AG09309 (cell line): ENCODE results near the gene PTCH1.

Experiments
- DNase-seq: peaks from one replicate; pipeline ENCODE4 v3.0.0-alpha.2; 2010; ENCODE audit warnings: low read depth
- H3K4me3 ChIP-seq: 2 replicates; pipeline ENCODE4 v1.5.1; 2011; ENCODE audit warnings: mild to moderate bottlenecking, low read depth, low read length, moderate library complexity; ENCODE audit not compliant: control insufficient read depth
- TF ChIP-seq, protein P1 (sequence below): IDR thresholded peaks from 2 replicates; pipeline ENCODE4 v1.5.1; 2011; ENCODE audit warnings: mild to moderate bottlenecking, low read depth, low read length, inconsistent platforms; ENCODE audit not compliant: insufficient read depth, control insufficient read depth; ENCODE audit errors: missing control alignments

Gene PTCH1

DNA sequence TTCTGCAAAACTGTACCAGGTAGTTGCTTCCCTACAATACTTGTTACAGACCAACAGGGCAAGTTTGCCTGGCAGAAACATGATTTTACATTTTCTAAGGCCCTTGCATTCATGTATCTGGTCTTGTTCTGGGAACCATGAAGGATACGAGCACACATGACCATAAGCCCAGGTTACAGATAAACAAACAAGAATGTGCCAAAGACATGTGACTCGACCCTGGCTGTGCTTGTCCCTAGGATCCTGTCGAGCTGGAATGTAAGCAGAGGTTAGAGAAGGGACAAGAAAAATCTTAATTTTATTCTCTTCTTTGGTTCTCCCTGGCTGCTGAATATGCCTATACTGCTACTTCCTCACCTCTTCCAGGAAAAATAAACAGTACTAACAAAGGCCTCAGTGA is 32.5 kb downstream of the PTCH1 start:
- DNase-seq: no peak
- H3K4me3 ChIP-seq: no peak overlapping the region
- TF ChIP-seq, protein P1, sequence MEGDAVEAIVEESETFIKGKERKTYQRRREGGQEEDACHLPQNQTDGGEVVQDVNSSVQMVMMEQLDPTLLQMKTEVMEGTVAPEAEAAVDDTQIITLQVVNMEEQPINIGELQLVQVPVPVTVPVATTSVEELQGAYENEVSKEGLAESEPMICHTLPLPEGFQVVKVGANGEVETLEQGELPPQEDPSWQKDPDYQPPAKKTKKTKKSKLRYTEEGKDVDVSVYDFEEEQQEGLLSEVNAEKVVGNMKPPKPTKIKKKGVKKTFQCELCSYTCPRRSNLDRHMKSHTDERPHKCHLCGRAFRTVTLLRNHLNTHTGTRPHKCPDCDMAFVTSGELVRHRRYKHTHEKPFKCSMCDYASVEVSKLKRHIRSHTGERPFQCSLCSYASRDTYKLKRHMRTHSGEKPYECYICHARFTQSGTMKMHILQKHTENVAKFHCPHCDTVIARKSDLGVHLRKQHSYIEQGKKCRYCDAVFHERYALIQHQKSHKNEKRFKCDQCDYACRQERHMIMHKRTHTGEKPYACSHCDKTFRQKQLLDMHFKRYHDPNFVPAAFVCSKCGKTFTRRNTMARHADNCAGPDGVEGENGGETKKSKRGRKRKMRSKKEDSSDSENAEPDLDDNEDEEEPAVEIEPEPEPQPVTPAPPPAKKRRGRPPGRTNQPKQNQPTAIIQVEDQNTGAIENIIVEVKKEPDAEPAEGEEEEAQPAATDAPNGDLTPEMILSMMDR: no peak

DNA sequence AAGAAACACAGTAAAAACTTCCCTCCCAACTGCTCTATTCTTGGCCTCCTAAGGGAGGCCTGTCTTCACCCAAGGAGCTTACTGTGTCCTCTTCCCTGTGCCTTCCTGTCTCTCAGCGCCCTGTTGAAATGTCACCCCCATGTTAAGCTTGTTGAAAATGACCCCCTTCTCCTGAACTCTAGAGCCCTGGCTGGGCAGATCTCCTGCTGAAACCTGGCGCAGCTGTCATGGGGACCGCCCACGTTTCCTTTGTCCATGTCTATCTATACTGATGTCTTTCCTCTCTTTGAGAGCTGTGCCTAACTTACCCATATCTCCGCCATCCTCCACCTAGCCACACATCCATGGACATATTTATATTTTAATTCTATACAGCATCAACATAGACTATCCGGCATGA is 33.3 kb downstream of the PTCH1 start:
- TF ChIP-seq, protein P1: no peak
- H3K4me3 ChIP-seq: no peak overlapping the region
- DNase-seq: no peak

DNA sequence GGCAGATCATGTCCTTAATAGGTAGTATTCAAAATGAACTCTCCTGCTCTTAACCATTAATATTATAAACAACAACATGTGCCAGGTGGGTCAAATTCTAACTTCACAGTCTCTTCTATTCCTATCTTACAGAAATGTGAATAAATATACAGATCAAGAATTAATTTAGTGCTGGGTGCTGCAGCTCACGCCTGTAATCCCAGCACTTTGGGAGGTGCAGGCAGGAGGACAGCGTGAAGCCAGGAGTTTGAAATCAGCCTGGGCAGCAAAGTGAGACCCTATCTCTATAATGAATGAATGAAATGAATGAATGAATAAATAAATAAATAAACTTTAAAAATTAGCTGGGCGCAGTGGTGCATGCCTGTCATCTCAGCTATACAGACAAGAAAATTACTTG is 34.1 kb downstream of the PTCH1 start:
- DNase-seq: no peak
- TF ChIP-seq, protein P1: no peak
- no peak overlapping the region for H3K4me3 ChIP-seq

DNA sequence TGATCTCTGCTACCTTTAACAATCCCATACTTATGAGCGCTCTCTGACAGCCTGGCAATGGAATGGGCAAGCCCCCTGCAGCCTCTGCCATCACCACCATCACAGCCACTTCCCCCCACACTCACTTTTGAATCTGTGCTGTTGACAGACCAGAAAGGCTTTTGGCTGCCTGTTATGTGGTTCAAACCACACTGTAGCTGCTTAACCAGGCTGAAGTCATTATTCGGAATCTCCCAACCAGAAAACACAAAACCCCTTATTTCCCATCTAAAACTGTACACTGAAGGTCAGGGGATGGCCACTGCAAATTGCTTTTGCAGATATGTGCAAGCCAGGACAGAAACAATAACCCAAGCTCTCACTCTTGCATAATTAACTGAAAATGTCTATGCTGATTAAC is 35.8 kb downstream of the PTCH1 start:
- TF ChIP-seq, protein P1: no peak
- no peak overlapping the region for H3K4me3 ChIP-seq
- no peak for DNase-seq

DNA sequence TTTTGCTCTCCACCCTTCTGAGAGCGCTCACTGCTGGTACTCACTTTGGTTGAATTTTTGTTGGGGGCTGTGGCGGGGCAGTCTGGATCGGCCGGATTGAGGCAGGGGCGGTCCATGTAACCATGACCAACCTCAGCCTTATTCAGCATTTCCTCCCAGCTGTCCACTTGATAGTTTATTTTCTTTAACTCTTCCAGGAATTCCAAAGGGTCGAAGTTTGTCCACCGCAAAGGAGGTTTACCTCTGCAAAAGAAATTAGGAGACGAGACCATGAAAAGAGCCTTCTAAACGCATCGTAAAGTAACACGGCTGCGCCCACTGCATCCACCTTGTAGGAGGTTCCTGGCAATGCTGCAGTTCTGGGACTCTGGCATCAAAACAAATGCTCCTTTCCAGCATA is 36.4 kb downstream of the PTCH1 start:
- no peak for DNase-seq
- TF ChIP-seq, protein P1: no peak
- H3K4me3 ChIP-seq: no peak overlapping the region

DNA sequence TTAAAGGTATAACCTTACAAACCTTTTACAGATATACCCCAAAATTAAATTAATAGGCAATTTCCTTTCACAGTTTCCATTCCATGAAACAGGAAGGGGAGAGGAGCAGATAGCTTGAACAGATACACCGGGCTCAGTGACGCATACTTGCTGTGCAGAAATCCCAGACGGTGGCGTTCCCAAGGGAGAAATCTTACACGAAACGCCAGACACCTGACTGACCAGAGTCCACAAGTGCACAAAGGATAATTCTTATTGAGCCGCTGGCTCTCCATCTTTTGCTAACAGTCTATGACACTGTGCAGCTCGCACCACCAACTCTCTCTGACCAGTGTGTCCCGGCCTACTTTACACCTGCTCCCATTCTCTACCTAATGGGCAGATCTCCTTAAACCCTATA is 37.4 kb downstream of the PTCH1 start:
- no peak for DNase-seq
- TF ChIP-seq, protein P1: no peak
- H3K4me3 ChIP-seq: no peak overlapping the region

DNA sequence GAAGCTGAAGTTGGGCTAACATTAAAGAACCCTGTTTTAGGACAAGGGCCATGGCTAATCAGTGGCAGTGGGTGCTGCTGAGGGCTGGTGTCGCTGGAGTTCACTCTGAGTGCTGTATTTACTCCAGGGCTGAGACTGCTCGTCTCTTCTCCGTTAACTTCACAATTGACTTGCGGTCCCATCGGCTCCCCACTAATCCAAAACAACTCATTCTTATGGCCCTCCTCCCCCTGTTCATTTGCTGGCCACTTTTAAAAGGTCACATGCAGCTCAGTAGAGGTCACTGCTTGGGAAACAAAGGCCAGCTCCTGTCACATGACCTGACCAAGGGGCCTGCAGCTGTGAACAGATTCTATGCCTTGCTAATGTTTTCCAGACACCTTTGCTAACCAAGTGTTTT is 38.4 kb downstream of the PTCH1 start:
- TF ChIP-seq, protein P1: no peak
- DNase-seq: no peak
- no peak overlapping the region for H3K4me3 ChIP-seq
